Osteoblast (primary cell): Measurements from ENCODE around the gene ATP8B4. TPM values are rescaled to one million over a fixed set of nuclear protein-coding genes. Genes with fewer than 3 reads are reported as not detected.

ENCODE experiments used
- DNase-seq: peaks from one replicate; pipeline ENCODE4 v3.0.0; 2011; ENCODE audit warnings: low spot score, mixed read lengths; ENCODE audit not compliant: insufficient read length; ENCODE audit errors: missing footprints
- H2AFZ ChIP-seq: 2 replicates; pipeline ENCODE4 v1.6.0; 2011; ENCODE audit warnings: mild to moderate bottlenecking, low read length
- H3K27ac ChIP-seq: 2 replicates; pipeline ENCODE4 v1.5.1; 2011; ENCODE audit warnings: mild to moderate bottlenecking, low read depth, low read length, moderate library complexity
- H3K27me3 ChIP-seq: 2 replicates; pipeline ENCODE4 v1.6.0; 2012; ENCODE audit warnings: mild to moderate bottlenecking, control low read depth, inconsistent platforms, low read length, moderate library complexity; ENCODE audit not compliant: insufficient read depth
- H3K36me3 ChIP-seq: 2 replicates; pipeline ENCODE4 v1.5.1; 2011; ENCODE audit warnings: mild to moderate bottlenecking, low read length, control low read depth, moderate library complexity; ENCODE audit not compliant: insufficient read depth
- H3K4me1 ChIP-seq: 2 replicates; pipeline ENCODE4 v1.5.1; 2011; ENCODE audit warnings: mild to moderate bottlenecking, low read length, control low read depth, moderate library complexity; ENCODE audit not compliant: insufficient read depth
- H3K4me2 ChIP-seq: 2 replicates; pipeline ENCODE4 v1.6.0; 2011; ENCODE audit warnings: mild to moderate bottlenecking, low read length; ENCODE audit not compliant: insufficient read depth
- H3K4me3 ChIP-seq: fragments of 200-600 bp; sonication (generic); 3 replicates; pipeline ENCODE4 v1.5.1; 2012; ENCODE audit warnings: mild to moderate bottlenecking, low read length, inconsistent platforms; ENCODE audit not compliant: insufficient read depth
- H3K79me2 ChIP-seq: 2 replicates; pipeline ENCODE4 v1.6.0; 2012; ENCODE audit warnings: mild to moderate bottlenecking, low read length, control low read depth, inconsistent platforms; ENCODE audit not compliant: insufficient read depth
- H3K9me3 ChIP-seq: 2 replicates; pipeline ENCODE4 v1.5.1; 2011; ENCODE audit warnings: low read depth, low read length, control low read depth
- H4K20me1 ChIP-seq: 2 replicates; pipeline ENCODE4 v1.6.0; 2012; ENCODE audit warnings: mild to moderate bottlenecking, low read length, control low read depth; ENCODE audit not compliant: insufficient read depth
- CTCF ChIP-seq: IDR thresholded peaks from 2 replicates; pipeline ENCODE4 v1.5.1; 2011; ENCODE audit warnings: mild to moderate bottlenecking, low read depth, low read length, moderate library complexity; ENCODE audit errors: extremely low read depth
- total RNA-seq: library from RNA; depleted of rRNA; stranded (reverse); fragments of >200 nt; gene quantifications from 2 replicates; pipeline ENCODE4 v1.2.3, GENCODE V29; 2012

ATP8B4 gene
- total RNA-seq, 1 donor: 1.1 TPM

GRCh38 chr15:49990835-49991545, 128.0 kb downstream of the ATP8B4 start:
- Histone ChIP-seq H3K27me3 (no peaks in the 10 kb centered on the region), H3K79me2 (no peaks in the 10 kb centered on the region), H3K36me3 (no peaks in the 10 kb centered on the region), H2AFZ (no peak overlapping the region), H3K27ac (no peak overlapping the region), H3K4me3 (no peak overlapping the region), H4K20me1 (no peaks in the 10 kb centered on the region), H3K4me1 (no peaks in the 10 kb centered on the region), H3K4me2 (no peak overlapping the region), H3K9me3 (no peaks in the 10 kb centered on the region)
- DNase-seq: peak; percentile 10
- no peak for TF ChIP-seq CTCF

- Histone ChIP-seq H3K79me2 (no peaks in the 10 kb centered on the region), H3K4me3 (no peak overlapping the region), H2AFZ (no peak overlapping the region), H3K4me1 (no peaks in the 10 kb centered on the region), H3K27me3 (no peaks in the 10 kb centered on the region), H3K9me3 (no peaks in the 10 kb centered on the region), H3K4me2 (no peak overlapping the region), H3K27ac (no peak overlapping the region), H3K36me3 (no peaks in the 10 kb centered on the region), H4K20me1 (no peaks in the 10 kb centered on the region)
- no peak for DNase-seq
- TF ChIP-seq CTCF: no peak
Observed at GRCh38 chr15:49989498-49989897, 129.5 kb downstream of the ATP8B4 start.

GRCh38 chr15:49988766-49989165, 130.3 kb downstream of the ATP8B4 start:
- H3K9me3 ChIP-seq: no peaks in the 10 kb centered on the region

More at GRCh38 chr15:49988766-49989165, 130.3 kb downstream of the ATP8B4 start:
- no peaks in the 10 kb centered on the region for H3K36me3 ChIP-seq
- no peaks in the 10 kb centered on the region for H3K27me3 ChIP-seq
- TF ChIP-seq CTCF: no peak
- no peak overlapping the region for H3K4me2 ChIP-seq
- no peak overlapping the region for H3K4me3 ChIP-seq
- H3K4me1 ChIP-seq: no peaks in the 10 kb centered on the region
- H4K20me1 ChIP-seq: no peaks in the 10 kb centered on the region
- no peak overlapping the region for H2AFZ ChIP-seq
- DNase-seq: no peak
- no peaks in the 10 kb centered on the region for H3K79me2 ChIP-seq
- H3K27ac ChIP-seq: no peak overlapping the region
